ENCODE measurements around the gene PKP3.
"Not testable (repeated sequence)": the region's sequence is repeated elsewhere in the genome, so short reads cannot be mapped to it uniquely, and the experiment has no call there.

DNA sequence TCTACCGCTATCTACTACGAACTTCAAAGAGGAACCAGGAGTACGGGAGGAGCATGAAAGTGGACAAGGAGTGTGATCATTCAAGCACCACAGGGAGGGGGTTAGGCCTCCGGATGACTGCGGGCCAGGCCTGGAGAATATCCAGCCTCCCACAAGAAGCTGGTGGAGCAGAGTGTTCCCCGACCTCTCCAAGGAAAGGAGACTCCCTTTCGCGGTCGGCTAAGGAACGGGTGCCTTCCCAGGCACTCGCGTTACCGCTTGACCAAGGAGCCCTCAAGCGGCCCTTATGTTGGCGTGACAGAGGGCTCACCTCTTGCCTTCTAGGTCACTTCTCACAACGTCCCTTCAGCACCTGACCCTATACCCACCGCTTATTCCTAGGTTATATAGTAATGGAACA, 4.6 kb upstream of the PKP3 start:
- TF ChIP-seq, protein P1, sequence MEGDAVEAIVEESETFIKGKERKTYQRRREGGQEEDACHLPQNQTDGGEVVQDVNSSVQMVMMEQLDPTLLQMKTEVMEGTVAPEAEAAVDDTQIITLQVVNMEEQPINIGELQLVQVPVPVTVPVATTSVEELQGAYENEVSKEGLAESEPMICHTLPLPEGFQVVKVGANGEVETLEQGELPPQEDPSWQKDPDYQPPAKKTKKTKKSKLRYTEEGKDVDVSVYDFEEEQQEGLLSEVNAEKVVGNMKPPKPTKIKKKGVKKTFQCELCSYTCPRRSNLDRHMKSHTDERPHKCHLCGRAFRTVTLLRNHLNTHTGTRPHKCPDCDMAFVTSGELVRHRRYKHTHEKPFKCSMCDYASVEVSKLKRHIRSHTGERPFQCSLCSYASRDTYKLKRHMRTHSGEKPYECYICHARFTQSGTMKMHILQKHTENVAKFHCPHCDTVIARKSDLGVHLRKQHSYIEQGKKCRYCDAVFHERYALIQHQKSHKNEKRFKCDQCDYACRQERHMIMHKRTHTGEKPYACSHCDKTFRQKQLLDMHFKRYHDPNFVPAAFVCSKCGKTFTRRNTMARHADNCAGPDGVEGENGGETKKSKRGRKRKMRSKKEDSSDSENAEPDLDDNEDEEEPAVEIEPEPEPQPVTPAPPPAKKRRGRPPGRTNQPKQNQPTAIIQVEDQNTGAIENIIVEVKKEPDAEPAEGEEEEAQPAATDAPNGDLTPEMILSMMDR (IDR thresholded peaks at IDR 0.05), result not testable (repeated sequence)
- not testable (repeated sequence) for TF ChIP-seq ZFX (IDR thresholded peaks at IDR 0.05; ENCODE audit: borderline replicate concordance)
